ENCODE data around the gene ARHGEF25.
"Not testable (repeated sequence)": the region's sequence is repeated elsewhere in the genome, so short reads cannot be mapped to it uniquely, and the experiment has no call there.

ARHGEF25 gene

DNA sequence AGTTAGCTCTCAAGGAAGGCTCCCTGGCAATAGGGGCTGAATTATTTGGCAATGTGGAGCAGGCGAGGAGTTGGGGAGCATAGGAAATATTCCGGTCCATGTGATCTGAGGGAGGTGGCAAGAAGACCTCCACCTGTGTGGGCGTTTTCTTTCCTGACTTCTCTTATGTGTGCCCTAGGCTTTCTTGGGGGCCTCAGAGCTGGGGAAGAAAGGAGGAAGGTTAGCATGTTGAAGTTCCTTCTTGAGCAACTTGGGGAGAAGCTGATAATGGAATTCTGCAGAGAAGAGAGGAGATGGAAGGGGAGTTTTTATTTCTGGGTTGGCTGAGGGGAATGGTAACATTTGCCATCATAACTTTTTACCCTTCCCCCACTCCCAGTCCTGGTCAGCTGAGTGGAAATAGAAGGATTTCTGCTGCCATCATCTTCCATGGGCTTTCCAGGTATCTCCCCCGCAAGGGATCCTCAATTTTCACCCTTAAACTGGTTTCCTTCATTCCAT is 5.4 kb upstream of the ARHGEF25 start:
- in situ Hi-C loops (cut with MboI; ENCODE audit: low pct_unique_long_range_greater_than_20kb, low sequenced_read_pairs): no loop called here
- no peak for DNase-seq

- no peak for DNase-seq
- in situ Hi-C loops (cut with MboI; ENCODE audit: low pct_unique_long_range_greater_than_20kb, low sequenced_read_pairs): no loop called here
Observed at GRCh38 chr12:57606399-57606798, 4.8 kb upstream of the ARHGEF25 start.

GRCh38 chr12:57606821-57607220 is 4.4 kb upstream of the ARHGEF25 start:
- no peak for DNase-seq
- in situ Hi-C loops (cut with MboI; ENCODE audit: low pct_unique_long_range_greater_than_20kb, low sequenced_read_pairs): no loop called here

- DNase-seq: no peak
- in situ Hi-C loops (cut with MboI; ENCODE audit: low pct_unique_long_range_greater_than_20kb, low sequenced_read_pairs): no loop called here
Observed at GRCh38 chr12:57607958-57608663, 3.1 kb upstream of the ARHGEF25 start.

GRCh38 chr12:57609101-57609780 is 2.0 kb upstream of the ARHGEF25 start:
- no peak for DNase-seq
- in situ Hi-C loops (cut with MboI; ENCODE audit: low pct_unique_long_range_greater_than_20kb, low sequenced_read_pairs): no loop called here

DNA sequence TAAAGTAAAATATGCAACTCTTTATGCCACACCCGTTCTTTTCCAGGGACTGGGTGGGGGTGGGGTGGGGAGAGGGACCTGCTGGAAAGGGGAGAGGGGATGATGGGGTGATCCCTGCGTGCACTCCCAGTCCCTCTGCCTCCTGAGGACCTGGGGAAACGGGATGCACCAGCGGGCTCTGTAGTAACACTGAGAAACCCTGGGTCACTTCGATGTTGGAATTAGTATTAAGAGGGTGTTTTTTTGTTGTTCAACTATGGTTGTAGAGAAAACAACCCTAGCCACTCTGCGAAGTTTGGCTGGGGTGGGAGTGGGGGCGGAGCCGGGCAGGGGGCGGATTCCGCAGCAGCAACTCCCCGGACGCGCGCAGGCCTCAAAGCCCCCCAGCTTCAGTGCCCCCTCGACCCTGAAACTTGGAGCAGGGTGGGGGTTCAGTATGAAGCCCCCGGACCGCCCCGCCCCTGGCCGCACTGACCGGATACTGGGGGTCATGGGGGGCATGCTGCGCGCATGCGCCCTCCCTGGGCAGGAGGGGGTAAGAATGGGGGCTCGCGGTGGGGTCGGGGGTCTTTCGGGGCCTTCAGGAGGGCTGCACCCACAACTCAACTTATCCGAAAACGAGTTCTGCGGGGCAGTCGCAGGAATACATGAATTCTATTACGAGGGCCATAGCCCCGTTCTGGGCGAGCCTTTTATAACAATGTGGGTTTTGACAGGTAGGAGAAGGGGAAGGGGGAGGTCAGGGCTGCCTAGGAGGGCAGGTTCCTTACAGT is 1.3 kb upstream of the ARHGEF25 start:
- in situ Hi-C loops (cut with MboI; ENCODE audit: low pct_unique_long_range_greater_than_20kb, low sequenced_read_pairs): no loop called here
- DNase-seq: no peak

GRCh38 chr12:57610554-57611107 is 604 bp upstream of the ARHGEF25 start:
- no peak for DNase-seq
- in situ Hi-C loops (cut with MboI; ENCODE audit: low pct_unique_long_range_greater_than_20kb, low sequenced_read_pairs): no loop called here

DNA sequence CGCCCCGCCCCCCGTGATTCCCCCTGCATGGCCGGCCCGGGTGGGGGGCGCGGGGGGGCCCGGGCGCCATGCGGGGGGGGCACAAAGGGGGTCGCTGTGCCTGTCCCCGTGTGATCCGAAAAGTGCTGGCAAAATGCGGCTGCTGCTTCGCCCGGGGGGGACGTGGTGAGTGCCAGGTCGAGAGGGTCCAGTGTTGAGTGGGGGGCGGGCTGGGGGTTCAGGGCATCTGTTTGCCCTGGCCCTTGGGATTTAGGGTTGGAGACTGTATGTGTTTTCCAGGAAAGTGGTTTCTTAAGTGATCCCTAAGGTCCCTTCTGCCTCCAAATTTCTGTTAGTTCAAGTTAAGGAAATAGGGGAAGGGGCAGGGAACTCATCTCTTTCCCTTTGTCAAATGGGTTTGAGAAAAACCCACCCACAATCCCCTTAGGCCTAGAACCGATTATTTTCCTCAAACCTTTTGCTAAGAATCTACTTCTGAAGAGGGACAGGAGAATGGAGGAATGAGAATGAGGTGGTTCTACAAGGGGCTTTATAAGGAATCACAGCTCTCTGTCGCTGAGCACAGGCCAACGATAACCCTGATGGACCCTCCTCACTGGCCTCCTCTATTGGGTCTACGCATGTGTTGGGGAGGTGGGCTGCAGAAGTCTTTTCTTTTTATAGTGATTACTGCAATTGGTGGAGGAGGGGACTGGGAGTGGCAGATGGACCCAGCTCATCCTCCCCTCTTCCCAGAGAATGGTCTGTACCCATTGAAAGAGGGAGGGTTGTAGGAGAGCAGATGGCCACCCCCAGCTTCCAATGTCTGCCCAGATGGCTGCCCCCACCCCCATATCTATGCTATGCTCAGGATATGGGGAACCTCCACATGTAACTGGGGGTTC is 834 bp downstream of the ARHGEF25 start:
- in situ Hi-C loops (cut with MboI; ENCODE audit: low pct_unique_long_range_greater_than_20kb, low sequenced_read_pairs): no loop called here
- DNase-seq: no peak

GRCh38 chr12:57612711-57613426 is 1.6 kb downstream of the ARHGEF25 start:
- no peak for DNase-seq
- in situ Hi-C loops (cut with MboI; ENCODE audit: low pct_unique_long_range_greater_than_20kb, low sequenced_read_pairs): no loop called here

DNA sequence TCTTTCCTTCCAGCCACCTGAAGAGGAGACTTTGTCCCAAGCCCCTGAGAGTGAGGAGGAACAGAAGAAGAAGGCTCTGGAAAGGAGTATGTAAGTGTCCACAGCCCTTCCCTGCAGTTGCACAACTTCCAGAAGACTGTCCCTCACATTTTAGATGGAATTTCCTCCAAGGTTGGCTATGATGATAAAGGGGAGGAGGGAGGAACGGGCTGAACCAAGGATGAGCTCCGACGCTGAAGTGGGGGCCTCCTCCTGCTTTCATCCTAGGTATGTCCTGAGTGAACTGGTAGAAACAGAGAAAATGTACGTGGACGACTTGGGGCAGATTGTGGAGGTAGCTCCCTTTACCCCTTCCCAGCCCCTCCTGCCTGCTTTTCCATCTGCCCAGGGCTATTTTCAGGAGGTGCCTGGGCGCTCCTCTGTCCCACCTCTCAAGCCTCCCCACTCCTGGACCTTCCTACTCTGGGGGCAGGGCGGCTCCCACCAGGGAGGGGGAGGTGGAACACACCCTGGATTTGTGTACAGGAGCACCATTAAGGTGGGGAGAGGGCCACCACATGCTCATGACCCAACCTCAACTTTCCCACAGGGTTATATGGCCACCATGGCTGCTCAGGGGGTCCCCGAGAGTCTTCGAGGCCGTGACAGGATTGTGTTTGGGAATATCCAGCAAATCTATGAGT is 2.3 kb downstream of the ARHGEF25 start:
- in situ Hi-C loops (cut with MboI; ENCODE audit: low pct_unique_long_range_greater_than_20kb, low sequenced_read_pairs): no loop called here

DNA sequence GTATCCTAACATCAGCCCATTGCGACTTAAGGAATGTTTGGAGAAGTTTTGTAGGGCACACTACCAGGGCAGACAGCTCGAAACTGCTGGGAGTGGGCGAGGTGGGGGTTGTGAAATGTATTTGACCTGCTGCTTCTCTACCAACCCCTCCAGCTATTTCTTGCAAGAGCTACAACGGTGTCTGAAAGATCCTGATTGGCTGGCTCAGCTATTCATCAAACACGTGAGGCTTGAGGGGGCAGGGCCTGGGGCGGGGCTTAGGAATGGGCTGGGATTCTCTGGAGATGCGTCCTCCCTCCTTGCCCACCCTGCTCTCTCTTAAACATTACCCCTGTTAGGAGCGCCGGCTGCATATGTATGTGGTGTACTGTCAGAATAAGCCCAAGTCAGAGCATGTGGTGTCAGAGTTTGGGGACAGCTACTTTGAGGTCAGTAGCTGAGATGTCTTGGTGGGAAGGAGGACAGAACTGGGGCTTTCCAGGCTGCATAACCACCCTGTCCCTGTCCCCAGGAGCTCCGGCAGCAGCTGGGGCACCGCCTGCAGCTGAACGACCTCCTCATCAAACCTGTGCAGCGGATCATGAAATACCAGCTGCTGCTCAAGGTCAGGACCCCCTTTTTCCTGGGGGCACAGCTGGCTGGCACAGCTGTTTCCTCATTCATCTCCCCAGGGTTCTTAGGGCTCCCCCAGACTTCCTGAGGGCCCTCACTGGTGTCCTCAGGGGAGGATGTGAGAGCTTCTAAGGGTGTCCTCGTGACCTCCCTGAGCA is 3.1 kb downstream of the ARHGEF25 start:
- in situ Hi-C loops (cut with MboI; ENCODE audit: low pct_unique_long_range_greater_than_20kb, low sequenced_read_pairs): no loop called here
- no peak for DNase-seq

More for the DNA sequence above, 2.3 kb downstream of the ARHGEF25 start:
- DNase-seq: no peak

- in situ Hi-C loops (cut with MboI; ENCODE audit: low pct_unique_long_range_greater_than_20kb, low sequenced_read_pairs): no loop called here
- DNase-seq: no peak
Observed at GRCh38 chr12:57614948-57615500, 3.8 kb downstream of the ARHGEF25 start.

- in situ Hi-C loops (cut with MboI; ENCODE audit: low pct_unique_long_range_greater_than_20kb, low sequenced_read_pairs): no loop called here
- no peak for DNase-seq
Observed at GRCh38 chr12:57615637-57616036, 4.4 kb downstream of the ARHGEF25 start.

GRCh38 chr12:57616383-57617101 is 5.3 kb downstream of the ARHGEF25 start:
- in situ Hi-C loops (cut with MboI; ENCODE audit: low pct_unique_long_range_greater_than_20kb, low sequenced_read_pairs): no loop called here

GRCh38 chr12:57617942-57618341 is 6.7 kb downstream of the ARHGEF25 start:
- in situ Hi-C loops (cut with MboI; ENCODE audit: low pct_unique_long_range_greater_than_20kb, low sequenced_read_pairs): no loop called here

More at GRCh38 chr12:57616383-57617101, 5.3 kb downstream of the ARHGEF25 start:
- no peak for DNase-seq

GRCh38 chr12:57618431-57618830 is 7.2 kb downstream of the ARHGEF25 start:
- in situ Hi-C loops (cut with MboI; ENCODE audit: low pct_unique_long_range_greater_than_20kb, low sequenced_read_pairs); DNase-seq: not testable (repeated sequence)

More at GRCh38 chr12:57617942-57618341, 6.7 kb downstream of the ARHGEF25 start:
- DNase-seq: no peak
